Activated CD8-positive, alpha-beta memory T cell treated with anti-CD3 and anti-CD28 coated beads for 4 hours (primary cell): ENCODE measurements around the gene STK10.
"Not testable (repeated sequence)": the region's sequence is repeated elsewhere in the genome, so short reads cannot be mapped to it uniquely, and the experiment has no call there.

Experiments used
- DNase-seq, 2 donors: peaks; one replicate each; pipeline ENCODE4 v3.0.0-alpha.2; 2020; ENCODE audit warnings: low read depth in 2 of 2

The STK10 gene

GRCh38 chr5:172188033-172188892, at the start of gene STK10:
TSS of gene STK10 (minus strand) at chr5:172188224. CDS start at chr5:172188042, 182 bp downstream.
- peak; percentile 82 to 85 for DNase-seq

DNA sequence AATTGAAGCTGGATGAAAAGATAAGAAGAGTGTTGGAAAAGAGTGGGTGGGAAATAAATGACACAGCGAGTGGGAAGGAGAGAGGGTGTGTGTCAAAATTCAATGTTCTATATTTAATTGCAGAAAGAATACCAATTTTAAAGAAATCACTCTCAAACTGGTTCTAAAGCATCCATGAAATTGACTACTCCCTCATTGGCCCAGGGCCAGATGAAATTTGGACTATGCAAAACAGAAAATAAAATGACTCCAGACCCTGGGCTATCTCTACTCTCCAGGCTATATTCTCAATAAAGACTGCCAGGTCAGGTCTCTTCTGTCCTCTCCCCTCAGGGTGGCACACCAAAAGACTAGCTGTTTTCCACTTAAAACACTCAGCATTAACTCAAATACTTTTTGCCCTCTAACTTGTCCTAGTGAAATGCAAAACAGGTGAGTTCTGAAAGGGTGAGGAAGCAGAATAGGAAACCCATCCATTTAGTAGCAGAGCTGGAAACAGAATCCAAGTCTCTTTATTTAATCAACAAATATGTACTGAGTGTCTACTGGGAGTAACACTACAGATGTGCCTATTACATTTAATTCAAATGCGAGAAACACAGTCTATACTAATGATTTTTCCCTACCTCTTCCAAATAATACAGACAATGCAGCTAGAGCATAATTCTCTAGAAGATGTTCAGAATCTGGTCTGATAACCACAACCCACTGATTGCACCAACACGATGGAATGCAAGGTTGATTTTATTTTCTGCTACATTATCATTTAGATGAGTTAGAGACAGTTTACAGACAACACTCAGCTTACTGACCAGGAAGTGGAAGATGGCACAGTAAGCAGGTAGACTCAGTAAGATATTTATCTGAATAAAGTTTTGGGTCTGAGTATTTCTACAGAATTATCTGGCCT, 48.1 kb upstream of the STK10 start:
- DNase-seq: no peak

DNA sequence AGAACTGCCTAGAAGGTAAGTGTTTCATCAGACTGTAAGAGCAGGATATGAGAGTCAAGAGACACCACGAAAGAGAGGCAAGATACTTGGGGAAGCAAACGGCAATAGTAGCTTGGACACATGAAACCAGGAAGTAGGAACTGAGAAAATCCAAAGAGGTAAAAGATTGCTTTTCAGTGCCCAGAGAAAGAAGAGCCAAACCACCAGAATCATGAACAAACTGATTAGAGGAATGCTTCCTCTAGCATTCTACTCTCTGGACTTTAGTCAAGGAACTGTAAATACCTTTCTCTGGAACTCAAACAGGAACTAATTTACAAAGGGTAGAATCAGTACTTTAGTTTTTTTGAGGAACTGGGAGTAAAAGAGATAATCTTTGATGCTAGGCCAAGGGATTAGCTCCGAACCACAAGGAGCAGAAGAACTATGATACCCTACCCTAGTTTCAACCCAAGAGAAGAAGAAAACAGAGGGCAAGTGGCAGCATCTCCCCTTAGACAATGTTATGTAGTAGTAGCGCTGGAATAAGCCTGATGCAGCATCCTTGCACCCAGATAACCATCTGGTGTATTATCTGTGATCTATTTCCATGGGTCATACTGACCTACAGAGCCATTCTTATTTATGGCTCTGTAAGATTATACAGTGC, 47.2 kb upstream of the STK10 start:
- DNase-seq: no peak

DNA sequence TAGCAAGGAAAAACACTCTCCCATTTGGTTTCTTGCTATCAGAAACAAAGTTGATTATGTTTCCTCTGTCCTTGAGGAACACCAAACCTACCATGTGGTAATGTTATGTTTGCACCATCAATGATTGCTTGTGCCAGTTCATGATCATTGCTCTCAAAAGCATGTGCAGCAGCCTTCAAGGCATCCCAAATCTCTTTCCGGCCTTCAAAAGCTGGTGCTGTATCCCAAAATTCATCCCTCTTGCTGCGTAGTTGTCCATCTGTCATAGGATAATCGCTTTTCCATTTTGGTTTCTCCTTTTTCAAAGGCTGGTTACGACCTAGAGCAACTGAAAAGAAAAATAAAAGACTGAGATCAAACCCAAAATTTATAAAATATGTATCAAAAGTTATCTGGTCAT, 46.0 kb upstream of the STK10 start:
- no peak for DNase-seq

DNA sequence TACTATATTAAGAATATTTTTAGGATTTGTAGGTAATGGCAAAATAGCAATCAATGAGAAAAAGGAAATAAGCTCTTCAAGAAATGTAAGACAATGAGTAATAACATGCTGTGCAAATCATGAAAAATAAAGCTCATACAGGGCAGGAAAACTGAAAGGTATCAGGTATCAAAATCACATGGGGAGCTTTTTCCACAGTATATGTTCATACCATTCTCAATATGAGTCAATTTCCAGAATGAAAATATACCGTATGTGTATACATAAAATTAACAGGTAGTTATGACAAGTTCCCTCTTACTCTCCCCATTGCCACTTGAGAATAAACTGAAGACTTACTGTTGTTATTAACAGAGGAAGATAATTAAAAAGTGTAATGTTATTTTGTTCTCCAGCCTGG, 41.9 kb upstream of the STK10 start:
- DNase-seq: no peak

- no peak for DNase-seq
Observed at GRCh38 chr5:172224996-172225395, 37.0 kb upstream of the STK10 start.

- no peak for DNase-seq
Observed at GRCh38 chr5:172223901-172224873, 36.2 kb upstream of the STK10 start.

GRCh38 chr5:172219296-172219695, 31.3 kb upstream of the STK10 start:
- DNase-seq: no peak

DNA sequence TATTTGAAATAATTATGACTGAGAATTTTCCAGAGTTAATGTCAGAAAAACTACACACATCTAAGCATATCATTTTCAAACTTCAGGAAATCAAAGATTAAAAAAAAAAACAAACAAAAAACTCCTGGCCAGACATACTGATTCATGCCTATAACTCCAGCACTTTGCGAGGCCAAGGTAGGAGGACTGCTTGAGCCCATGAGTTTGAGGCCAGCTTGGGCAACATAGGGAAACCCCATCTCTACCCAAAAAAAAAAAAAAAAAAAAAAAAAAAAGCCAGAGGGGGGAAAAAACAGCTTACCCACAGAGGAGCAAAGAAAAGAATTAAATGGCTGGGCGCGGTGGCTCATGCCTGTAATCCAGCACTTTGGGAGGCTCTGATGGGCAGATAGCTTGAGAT, 28.3 kb upstream of the STK10 start:
- no peak for DNase-seq

GRCh38 chr5:172213126-172213525, 25.1 kb upstream of the STK10 start:
- no peak for DNase-seq

- no peak for DNase-seq
Observed at GRCh38 chr5:172211676-172212075, 23.7 kb upstream of the STK10 start.

GRCh38 chr5:172209714-172210113, 21.7 kb upstream of the STK10 start:
- DNase-seq: no peak

GRCh38 chr5:172207511-172207910, 19.5 kb upstream of the STK10 start:
- no peak for DNase-seq

DNA sequence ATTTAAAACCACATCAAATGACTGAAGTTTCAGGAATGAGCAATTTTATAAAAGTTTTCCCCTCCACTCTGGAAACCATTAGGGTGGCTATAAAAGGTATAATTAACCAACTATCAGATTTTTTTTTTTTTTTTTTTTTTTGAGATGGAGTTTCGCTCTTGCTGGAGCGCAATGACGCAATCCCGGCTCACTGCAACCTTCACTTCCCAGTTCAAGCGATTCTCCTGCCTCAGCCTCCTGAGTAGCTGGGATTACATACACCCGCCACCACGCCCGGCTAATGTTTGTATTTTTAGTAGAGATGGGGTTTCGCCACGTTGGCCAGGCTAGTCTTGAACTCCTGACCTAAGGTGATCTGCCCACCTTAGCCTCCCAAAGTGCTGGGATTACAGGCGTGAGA, 18.0 kb upstream of the STK10 start:
- DNase-seq: not testable (repeated sequence)

- no peak for DNase-seq
Observed at GRCh38 chr5:172200476-172200875, 12.5 kb upstream of the STK10 start.

GRCh38 chr5:172199446-172199845, 11.4 kb upstream of the STK10 start:
- no peak for DNase-seq

GRCh38 chr5:172197775-172198174, 9.8 kb upstream of the STK10 start:
- not testable (repeated sequence) for DNase-seq

- DNase-seq: no peak
Observed at GRCh38 chr5:172194985-172195774, 7.2 kb upstream of the STK10 start.

DNA sequence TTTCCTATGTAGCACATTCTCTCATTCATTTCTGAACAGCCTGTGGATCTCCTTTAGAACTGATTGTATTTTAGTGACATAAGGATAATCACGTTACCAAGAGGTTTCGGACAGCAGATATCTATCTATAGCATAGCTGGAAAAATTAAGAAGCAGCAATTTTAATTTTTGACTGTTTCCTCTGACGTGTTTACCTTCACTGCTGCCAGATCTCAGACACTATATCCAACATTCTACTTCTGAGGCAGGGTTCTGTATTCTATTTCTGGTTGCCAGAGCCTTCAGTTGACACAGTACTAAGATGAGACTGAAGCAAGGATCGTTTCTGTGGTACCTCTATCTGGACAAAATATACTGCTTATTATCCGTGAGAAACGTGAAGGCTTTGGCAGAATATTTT, 5.8 kb upstream of the STK10 start, which contains the start of gene EFCAB9:
Gene EFCAB9, plus strand, starts transcription at position 301 of the 400 bp plus-strand sequence. Its CDS starts 1 bp downstream, at position 302.
- DNase-seq: no peak

DNA sequence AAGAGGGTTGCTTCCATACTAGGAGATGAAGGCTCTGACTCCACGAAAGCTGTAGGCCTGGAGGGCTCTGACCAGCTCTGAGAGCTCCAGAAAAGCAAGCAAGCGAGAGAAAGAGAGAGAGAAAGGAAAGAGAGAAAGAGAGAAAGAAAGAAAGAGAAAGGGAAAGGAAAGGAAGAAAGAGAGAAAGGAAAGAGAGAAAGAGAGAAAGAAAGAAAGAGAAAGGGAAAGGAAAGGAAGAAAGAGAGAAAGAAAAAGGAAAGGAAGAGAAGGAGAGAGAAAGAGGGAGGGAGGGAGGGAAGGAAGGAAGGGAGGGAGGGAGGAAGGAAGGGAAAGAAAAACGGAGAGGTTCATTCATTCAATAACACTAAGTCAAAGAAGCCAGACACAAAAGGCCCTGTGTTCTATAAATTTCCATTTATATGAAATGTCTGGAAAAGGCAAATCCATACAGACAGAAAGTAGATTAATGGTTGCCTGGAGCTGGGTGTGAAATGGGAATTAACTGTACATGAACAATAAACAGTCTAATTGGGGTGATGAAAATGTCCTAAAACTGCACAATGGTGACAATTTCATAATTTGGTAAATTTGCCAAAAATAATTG, 1.8 kb upstream of the STK10 start:
- DNase-seq: no peak
